WTC11 (cell line): ENCODE data around the gene JADE2. TPM values are rescaled to one million over a fixed set of nuclear protein-coding genes. Genes with fewer than 3 reads are reported as not detected.

Experiments
- ATAC-seq: fragments of 200-7000 bp; cut with Tn5 transposase; 2 replicates; pipeline ENCODE4 v1.10.0; 2021; ENCODE audit warnings: mild to moderate bottlenecking, moderate library complexity
- CTCF ChIA-PET: fragments of 300-600 bp; sonication (Branson Sonifier 250); formaldehyde crosslinking; loops from one replicate; lab custom pipeline; 2021; ENCODE audit warnings: antibody characterized with exemption; lab: Charles Lee
- POLR2A ChIA-PET: fragments of 350-600 bp; sonication (Branson Sonifier 250); formaldehyde crosslinking; loops from one replicate; lab custom pipeline; 2021; ENCODE audit warnings: antibody characterized with exemption; lab: Charles Lee
- DNase-seq: peaks from one replicate; pipeline ENCODE4 v3.0.0; 2021; ENCODE audit warnings: low spot score
- H3K27ac Mint-ChIP-seq: 2 replicates; pipeline ENCODE4 v1.8.0; 2021; ENCODE audit warnings: mixed read lengths
- H3K27me3 Mint-ChIP-seq: 2 replicates; pipeline ENCODE4 v1.8.0; 2021; ENCODE audit warnings: low read depth, mild to moderate bottlenecking, moderate library complexity, mixed read lengths
- H3K36me3 Mint-ChIP-seq: 2 replicates; pipeline ENCODE4 v1.8.0; 2021; ENCODE audit warnings: mixed read lengths
- H3K4me1 Mint-ChIP-seq: 2 replicates; pipeline ENCODE4 v1.8.0; 2022; ENCODE audit warnings: mixed read lengths
- H3K4me3 Mint-ChIP-seq: 2 replicates; pipeline ENCODE4 v1.8.0; 2021; ENCODE audit warnings: mild to moderate bottlenecking, moderate library complexity, mixed read lengths
- H3K9me3 Mint-ChIP-seq: 2 replicates; pipeline ENCODE4 v1.8.0; 2021; ENCODE audit warnings: mixed read lengths
- CREM ChIP-seq: sonication (generic); formaldehyde crosslinking; IDR thresholded peaks from 2 replicates; pipeline ENCODE4 v1.8.1; 2022; ENCODE audit warnings: mild to moderate bottlenecking, missing genetic modification reagents, moderate library complexity
- ESRRA ChIP-seq: sonication (generic); formaldehyde crosslinking; IDR thresholded peaks from 2 replicates; pipeline ENCODE4 v1.8.1; 2022; ENCODE audit warnings: mild to moderate bottlenecking, missing genetic modification reagents, borderline replicate concordance
- IRF2 ChIP-seq: sonication (generic); formaldehyde crosslinking; IDR thresholded peaks from 2 replicates; pipeline ENCODE4 v1.8.0; 2022; ENCODE audit warnings: low read depth, missing genetic modification reagents, borderline replicate concordance
- KAT7 ChIP-seq: sonication (generic); formaldehyde crosslinking; IDR thresholded peaks from 2 replicates; pipeline ENCODE4 v1.8.1; 2023; ENCODE audit warnings: missing genetic modification reagents, mild to moderate bottlenecking, borderline replicate concordance
- NR1H2 ChIP-seq: sonication (generic); formaldehyde crosslinking; IDR thresholded peaks from 2 replicates; pipeline ENCODE4 v1.9.0; 2021; ENCODE audit warnings: mild to moderate bottlenecking, moderate library complexity, missing genetic modification reagents
- SMAD3 ChIP-seq: sonication (generic); formaldehyde crosslinking; IDR thresholded peaks from 2 replicates; pipeline ENCODE4 v1.8.0; 2022; ENCODE audit warnings: missing genetic modification reagents, mild to moderate bottlenecking, borderline replicate concordance
- SP1 ChIP-seq: sonication (generic); formaldehyde crosslinking; conservative IDR thresholded peaks from 2 replicates; pipeline ENCODE4 v1.8.1; 2022; ENCODE audit warnings: missing genetic modification reagents
- TEAD4 ChIP-seq: sonication (generic); formaldehyde crosslinking; IDR thresholded peaks from 2 replicates; pipeline ENCODE4 v1.8.0; 2022; ENCODE audit warnings: mild to moderate bottlenecking, missing genetic modification reagents
- ZNF263 ChIP-seq: sonication (generic); formaldehyde crosslinking; IDR thresholded peaks from 2 replicates; pipeline ENCODE4 v1.8.1; 2022; ENCODE audit warnings: low read depth, mild to moderate bottlenecking, moderate library complexity, missing genetic modification reagents
- ZNF396 ChIP-seq: fragments of 250-450 bp; sonication (Bioruptor Pico); IDR thresholded peaks from 2 replicates; pipeline ENCODE4 v1.8.0; 2021; ENCODE audit warnings: mild to moderate bottlenecking, moderate library complexity, borderline replicate concordance
- total RNA-seq: library from RNA; stranded (reverse); gene quantifications from 3 replicates; pipeline ENCODE4 v1.2.3, GENCODE V29; 2021
- TF ChIP-seq, protein P1 (sequence below): sonication (generic); formaldehyde crosslinking; IDR thresholded peaks from 2 replicates; pipeline ENCODE4 v1.8.1; 2022; ENCODE audit warnings: missing genetic modification reagents, borderline replicate concordance
- TF ChIP-seq, protein P2 (sequence below): sonication (generic); formaldehyde crosslinking; IDR thresholded peaks from 2 replicates; pipeline ENCODE4 v1.8.1; 2023; ENCODE audit warnings: mild to moderate bottlenecking, missing genetic modification reagents
- TF ChIP-seq, protein P3 (sequence below): sonication (generic); formaldehyde crosslinking; IDR thresholded peaks from 2 replicates; pipeline ENCODE4 v1.8.0; 2022; ENCODE audit warnings: mild to moderate bottlenecking, missing genetic modification reagents
- TF ChIP-seq, protein P4 (sequence below): sonication (generic); formaldehyde crosslinking; IDR thresholded peaks from 2 replicates; pipeline ENCODE4 v1.8.1; 2022; ENCODE audit warnings: low read depth, mild to moderate bottlenecking, moderate library complexity, missing genetic modification reagents, borderline replicate concordance
- TF ChIP-seq, protein P5 (sequence below): sonication (generic); formaldehyde crosslinking; IDR thresholded peaks from 2 replicates; pipeline ENCODE4 v1.8.0; 2022; ENCODE audit warnings: mild to moderate bottlenecking, missing genetic modification reagents
- TF ChIP-seq, protein P6 (sequence below): fragments of 250-450 bp; sonication (Bioruptor Pico); conservative IDR thresholded peaks from 2 replicates; pipeline ENCODE4 v1.9.0; 2021; ENCODE audit warnings: mild to moderate bottlenecking
- TF ChIP-seq, protein P7 (sequence below): sonication (generic); formaldehyde crosslinking; IDR thresholded peaks from 2 replicates; pipeline ENCODE4 v1.8.1; 2023; ENCODE audit warnings: mild to moderate bottlenecking, missing genetic modification reagents
- TF ChIP-seq, protein P8 (sequence below): sonication (generic); formaldehyde crosslinking; conservative IDR thresholded peaks from 2 replicates; pipeline ENCODE4 v1.8.1; 2022; ENCODE audit warnings: mild to moderate bottlenecking, missing genetic modification reagents

Gene JADE2
- total RNA-seq, 1 experiment from 2014 or later: 40.8 TPM

DNA sequence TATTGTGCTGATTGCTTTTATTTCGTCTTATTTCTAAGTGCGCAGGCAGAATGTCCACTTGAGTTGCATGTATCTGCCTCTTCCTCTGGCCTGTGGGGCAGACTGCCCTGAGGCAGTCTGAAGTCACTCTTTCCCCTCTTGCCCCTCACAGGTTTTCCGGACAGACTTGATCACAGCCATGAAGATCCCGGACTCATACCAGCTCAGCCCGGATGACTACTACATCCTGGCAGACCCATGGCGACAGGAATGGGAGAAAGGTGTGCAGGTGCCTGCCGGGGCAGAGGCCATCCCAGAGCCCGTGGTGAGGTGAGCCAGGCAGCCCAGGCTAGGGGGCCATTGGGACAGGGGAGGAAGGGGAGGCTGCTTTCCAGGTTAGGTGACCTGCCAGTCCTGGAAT lies 26.4 kb downstream of the JADE2 start:
- no peaks in the 10 kb centered on the region for H3K27me3 Mint-ChIP-seq
- ATAC-seq: no peak
- CTCF ChIA-PET: interaction anchor here (1.7 kb wide), 1 partner anchor 35 kb away, joined by 9 read pairs; no protein-coding TSS in a partner anchor

More for the DNA sequence above, 26.4 kb downstream of the JADE2 start:
- H3K36me3 Mint-ChIP-seq: peaks cover 34% of the 10 kb centered on the region
- POLR2A ChIA-PET: no interaction called here
- no peak overlapping the region; the same call in 1 of the 2 replicates for H3K27ac Mint-ChIP-seq
- H3K4me3 Mint-ChIP-seq: no peak overlapping the region
- no peak for DNase-seq
- H3K9me3 Mint-ChIP-seq: peaks cover 2% of the 10 kb centered on the region
- peaks cover 15% of the 10 kb centered on the region for H3K4me1 Mint-ChIP-seq
- no peak for TF ChIP-seq TEAD4 (CRISPR knock-in tag)
- no peak for TF ChIP-seq ESRRA (CRISPR knock-in tag)
- TF ChIP-seq, protein P1, sequence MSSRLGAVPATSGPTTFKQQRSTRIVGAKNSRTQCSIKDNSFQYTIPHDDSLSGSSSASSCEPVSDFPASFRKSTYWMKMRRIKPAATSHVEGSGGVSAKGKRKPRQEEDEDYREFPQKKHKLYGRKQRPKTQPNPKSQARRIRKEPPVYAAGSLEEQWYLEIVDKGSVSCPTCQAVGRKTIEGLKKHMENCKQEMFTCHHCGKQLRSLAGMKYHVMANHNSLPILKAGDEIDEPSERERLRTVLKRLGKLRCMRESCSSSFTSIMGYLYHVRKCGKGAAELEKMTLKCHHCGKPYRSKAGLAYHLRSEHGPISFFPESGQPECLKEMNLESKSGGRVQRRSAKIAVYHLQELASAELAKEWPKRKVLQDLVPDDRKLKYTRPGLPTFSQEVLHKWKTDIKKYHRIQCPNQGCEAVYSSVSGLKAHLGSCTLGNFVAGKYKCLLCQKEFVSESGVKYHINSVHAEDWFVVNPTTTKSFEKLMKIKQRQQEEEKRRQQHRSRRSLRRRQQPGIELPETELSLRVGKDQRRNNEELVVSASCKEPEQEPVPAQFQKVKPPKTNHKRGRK: no peak
- TF ChIP-seq, protein P2, sequence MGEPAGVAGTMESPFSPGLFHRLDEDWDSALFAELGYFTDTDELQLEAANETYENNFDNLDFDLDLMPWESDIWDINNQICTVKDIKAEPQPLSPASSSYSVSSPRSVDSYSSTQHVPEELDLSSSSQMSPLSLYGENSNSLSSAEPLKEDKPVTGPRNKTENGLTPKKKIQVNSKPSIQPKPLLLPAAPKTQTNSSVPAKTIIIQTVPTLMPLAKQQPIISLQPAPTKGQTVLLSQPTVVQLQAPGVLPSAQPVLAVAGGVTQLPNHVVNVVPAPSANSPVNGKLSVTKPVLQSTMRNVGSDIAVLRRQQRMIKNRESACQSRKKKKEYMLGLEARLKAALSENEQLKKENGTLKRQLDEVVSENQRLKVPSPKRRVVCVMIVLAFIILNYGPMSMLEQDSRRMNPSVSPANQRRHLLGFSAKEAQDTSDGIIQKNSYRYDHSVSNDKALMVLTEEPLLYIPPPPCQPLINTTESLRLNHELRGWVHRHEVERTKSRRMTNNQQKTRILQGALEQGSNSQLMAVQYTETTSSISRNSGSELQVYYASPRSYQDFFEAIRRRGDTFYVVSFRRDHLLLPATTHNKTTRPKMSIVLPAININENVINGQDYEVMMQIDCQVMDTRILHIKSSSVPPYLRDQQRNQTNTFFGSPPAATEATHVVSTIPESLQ (CRISPR knock-in tag): no peak
- TF ChIP-seq, protein P3, sequence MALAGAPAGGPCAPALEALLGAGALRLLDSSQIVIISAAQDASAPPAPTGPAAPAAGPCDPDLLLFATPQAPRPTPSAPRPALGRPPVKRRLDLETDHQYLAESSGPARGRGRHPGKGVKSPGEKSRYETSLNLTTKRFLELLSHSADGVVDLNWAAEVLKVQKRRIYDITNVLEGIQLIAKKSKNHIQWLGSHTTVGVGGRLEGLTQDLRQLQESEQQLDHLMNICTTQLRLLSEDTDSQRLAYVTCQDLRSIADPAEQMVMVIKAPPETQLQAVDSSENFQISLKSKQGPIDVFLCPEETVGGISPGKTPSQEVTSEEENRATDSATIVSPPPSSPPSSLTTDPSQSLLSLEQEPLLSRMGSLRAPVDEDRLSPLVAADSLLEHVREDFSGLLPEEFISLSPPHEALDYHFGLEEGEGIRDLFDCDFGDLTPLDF (CRISPR knock-in tag): no peak
- TF ChIP-seq, protein P4, sequence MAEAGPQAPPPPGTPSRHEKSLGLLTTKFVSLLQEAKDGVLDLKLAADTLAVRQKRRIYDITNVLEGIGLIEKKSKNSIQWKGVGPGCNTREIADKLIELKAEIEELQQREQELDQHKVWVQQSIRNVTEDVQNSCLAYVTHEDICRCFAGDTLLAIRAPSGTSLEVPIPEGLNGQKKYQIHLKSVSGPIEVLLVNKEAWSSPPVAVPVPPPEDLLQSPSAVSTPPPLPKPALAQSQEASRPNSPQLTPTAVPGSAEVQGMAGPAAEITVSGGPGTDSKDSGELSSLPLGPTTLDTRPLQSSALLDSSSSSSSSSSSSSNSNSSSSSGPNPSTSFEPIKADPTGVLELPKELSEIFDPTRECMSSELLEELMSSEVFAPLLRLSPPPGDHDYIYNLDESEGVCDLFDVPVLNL (CRISPR knock-in tag): no peak
- TF ChIP-seq, protein P5, sequence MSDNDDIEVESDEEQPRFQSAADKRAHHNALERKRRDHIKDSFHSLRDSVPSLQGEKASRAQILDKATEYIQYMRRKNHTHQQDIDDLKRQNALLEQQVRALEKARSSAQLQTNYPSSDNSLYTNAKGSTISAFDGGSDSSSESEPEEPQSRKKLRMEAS (CRISPR knock-in tag): no peak
- TF ChIP-seq NR1H2 (CRISPR knock-in tag): no peak
- no peak for TF ChIP-seq ZNF263 (CRISPR knock-in tag)
- TF ChIP-seq, protein P6, sequence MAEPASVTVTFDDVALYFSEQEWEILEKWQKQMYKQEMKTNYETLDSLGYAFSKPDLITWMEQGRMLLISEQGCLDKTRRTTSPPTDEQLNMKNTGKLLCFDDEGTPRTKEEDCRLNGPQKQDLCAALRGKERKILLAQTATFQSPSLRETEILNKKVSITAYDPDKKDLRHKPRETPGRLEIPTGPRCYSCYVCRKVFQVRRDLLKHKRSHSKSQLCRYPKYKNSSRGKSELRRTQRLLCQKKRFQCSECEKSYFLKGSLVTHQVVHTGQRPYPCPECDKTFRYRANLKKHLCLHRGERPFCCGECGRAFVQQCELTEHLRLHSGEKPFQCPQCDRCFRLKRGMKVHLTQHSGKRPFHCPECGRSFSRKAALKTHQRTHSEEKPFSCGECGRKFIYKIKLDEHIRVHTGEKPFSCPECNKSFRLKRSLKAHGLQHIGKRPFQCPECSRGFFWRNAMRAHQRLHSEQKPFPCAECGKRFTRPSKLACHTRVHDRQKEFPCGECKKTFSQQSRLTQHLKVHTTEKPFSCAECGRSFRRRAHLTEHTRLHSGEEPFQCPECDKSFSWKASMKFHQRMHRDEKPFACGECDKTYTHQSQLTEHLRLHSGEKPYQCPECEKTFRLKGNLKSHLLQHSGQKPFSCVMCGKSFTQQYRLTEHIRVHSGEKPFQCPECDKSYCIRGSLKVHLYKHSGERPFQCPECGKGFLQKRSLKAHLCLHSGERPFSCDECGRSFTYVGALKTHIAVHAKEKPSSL (CRISPR knock-in tag): no peak
- TF ChIP-seq, protein P7, sequence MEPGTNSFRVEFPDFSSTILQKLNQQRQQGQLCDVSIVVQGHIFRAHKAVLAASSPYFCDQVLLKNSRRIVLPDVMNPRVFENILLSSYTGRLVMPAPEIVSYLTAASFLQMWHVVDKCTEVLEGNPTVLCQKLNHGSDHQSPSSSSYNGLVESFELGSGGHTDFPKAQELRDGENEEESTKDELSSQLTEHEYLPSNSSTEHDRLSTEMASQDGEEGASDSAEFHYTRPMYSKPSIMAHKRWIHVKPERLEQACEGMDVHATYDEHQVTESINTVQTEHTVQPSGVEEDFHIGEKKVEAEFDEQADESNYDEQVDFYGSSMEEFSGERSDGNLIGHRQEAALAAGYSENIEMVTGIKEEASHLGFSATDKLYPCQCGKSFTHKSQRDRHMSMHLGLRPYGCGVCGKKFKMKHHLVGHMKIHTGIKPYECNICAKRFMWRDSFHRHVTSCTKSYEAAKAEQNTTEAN (CRISPR knock-in tag): no peak
- TF ChIP-seq ZNF396 (CRISPR knock-in tag): no peak
- TF ChIP-seq KAT7 (CRISPR knock-in tag): no peak
- no peak for TF ChIP-seq CREM (CRISPR knock-in tag)
- TF ChIP-seq, protein P8, sequence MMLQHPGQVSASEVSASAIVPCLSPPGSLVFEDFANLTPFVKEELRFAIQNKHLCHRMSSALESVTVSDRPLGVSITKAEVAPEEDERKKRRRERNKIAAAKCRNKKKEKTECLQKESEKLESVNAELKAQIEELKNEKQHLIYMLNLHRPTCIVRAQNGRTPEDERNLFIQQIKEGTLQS (CRISPR knock-in tag): no peak
- no peak for TF ChIP-seq SP1 (CRISPR knock-in tag)
- no peak for TF ChIP-seq SMAD3
- no peak for TF ChIP-seq IRF2 (CRISPR knock-in tag)
